Neural cell (in vitro differentiated cells): ENCODE data around the gene C1QTNF8.

Source experiments
- POLR2AphosphoS5 ChIP-seq: IDR thresholded peaks from 2 replicates; pipeline ENCODE4 v1.6.1; 2012
- SMC3 ChIP-seq: fragments of 450-650 bp; conservative IDR thresholded peaks from 2 replicates; pipeline ENCODE4 v1.6.1; 2014; ENCODE audit warnings: antibody characterized with exemption, mild to moderate bottlenecking, moderate library complexity; ENCODE audit not compliant: poor library complexity
- TF ChIP-seq, protein P1 (sequence below): fragments of 450-650 bp; IDR thresholded peaks from 2 replicates; pipeline ENCODE4 v1.5.1; 2014; ENCODE audit warnings: antibody characterized with exemption, mild to moderate bottlenecking, moderate library complexity; ENCODE audit not compliant: poor library complexity, severe bottlenecking

DNA sequence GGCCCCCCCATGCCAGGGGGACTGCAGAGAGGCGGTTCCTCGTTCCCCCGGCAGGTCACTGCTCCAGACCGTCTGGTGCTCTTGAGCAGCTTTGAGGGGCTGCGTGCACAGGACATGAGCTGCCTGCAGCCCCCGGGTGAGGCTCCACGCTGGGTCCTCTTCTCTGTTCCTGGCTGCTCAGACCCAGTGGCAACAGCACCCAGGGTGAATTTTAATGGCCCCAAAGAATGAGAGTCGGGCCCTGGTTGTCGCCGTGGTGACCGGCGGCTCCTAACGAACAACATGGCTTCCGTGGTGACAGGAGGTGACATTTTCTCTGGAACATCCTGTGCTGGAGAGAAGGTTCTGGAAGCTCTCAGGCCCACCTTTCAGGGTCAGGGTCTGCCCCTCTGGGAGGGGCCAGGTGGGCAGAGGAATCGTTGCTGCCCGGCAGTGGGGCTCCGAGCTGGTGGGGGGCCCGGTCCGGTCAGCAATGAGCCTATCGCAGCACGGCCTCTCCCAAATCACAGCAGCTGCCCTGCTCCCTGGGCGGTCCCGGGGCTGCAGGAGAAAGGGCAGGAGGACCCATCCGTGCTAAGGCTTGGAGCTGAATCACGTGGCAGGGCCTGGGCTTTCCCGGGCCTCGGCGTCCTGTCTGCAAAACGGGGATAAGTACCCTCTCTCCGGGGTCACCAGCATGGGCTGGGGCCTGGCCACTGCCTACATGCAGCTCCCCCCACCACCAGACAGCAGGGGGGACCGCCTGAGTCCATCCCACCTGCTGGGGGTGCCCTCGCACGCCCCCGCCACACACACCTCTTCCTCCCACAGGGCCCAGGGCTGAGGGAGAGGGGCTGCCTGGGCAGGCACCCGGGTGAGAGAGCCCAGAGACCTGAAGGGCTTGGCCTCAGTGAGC lies 3.4 kb upstream of the C1QTNF8 start:
- TF ChIP-seq POLR2AphosphoS5 (no peak), SMC3 (no peak)
- TF ChIP-seq, protein P1, sequence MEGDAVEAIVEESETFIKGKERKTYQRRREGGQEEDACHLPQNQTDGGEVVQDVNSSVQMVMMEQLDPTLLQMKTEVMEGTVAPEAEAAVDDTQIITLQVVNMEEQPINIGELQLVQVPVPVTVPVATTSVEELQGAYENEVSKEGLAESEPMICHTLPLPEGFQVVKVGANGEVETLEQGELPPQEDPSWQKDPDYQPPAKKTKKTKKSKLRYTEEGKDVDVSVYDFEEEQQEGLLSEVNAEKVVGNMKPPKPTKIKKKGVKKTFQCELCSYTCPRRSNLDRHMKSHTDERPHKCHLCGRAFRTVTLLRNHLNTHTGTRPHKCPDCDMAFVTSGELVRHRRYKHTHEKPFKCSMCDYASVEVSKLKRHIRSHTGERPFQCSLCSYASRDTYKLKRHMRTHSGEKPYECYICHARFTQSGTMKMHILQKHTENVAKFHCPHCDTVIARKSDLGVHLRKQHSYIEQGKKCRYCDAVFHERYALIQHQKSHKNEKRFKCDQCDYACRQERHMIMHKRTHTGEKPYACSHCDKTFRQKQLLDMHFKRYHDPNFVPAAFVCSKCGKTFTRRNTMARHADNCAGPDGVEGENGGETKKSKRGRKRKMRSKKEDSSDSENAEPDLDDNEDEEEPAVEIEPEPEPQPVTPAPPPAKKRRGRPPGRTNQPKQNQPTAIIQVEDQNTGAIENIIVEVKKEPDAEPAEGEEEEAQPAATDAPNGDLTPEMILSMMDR: no peak
